HL-60 (cell line): ENCODE results near the gene TANK.

Experiments
- DNase-seq, 2 experiments: peaks; one replicate each; pipeline ENCODE4 v3.0.0-alpha.2; 2010 to 2020; ENCODE audit warnings: low read depth in 1 of 2, low spot score in 1 of 2
- H3K27ac ChIP-seq: fragments of 250-450 bp; sonication (Bioruptor Pico); replicated peaks from 2 replicates; pipeline ENCODE4 v1.5.1; 2020; ENCODE audit warnings: mild to moderate bottlenecking, moderate library complexity
- H3K27me3 ChIP-seq: fragments of 250-450 bp; sonication (Bioruptor Pico); 2 replicates; pipeline ENCODE4 v1.5.1; 2021; ENCODE audit warnings: mild to moderate bottlenecking, moderate library complexity; ENCODE audit not compliant: insufficient read depth, poor library complexity, severe bottlenecking
- H3K4me3 ChIP-seq: replicated peaks from 2 replicates; pipeline ENCODE4 v1.5.1; 2011; ENCODE audit warnings: mild to moderate bottlenecking, control low read depth, low read length; ENCODE audit not compliant: insufficient read depth
- CTCF ChIP-seq: IDR thresholded peaks from one replicate; pipeline ENCODE4 v1.5.1; 2011; ENCODE audit warnings: low read length, control low read depth, inconsistent platforms; ENCODE audit not compliant: insufficient read depth
- GABPA ChIP-seq: IDR thresholded peaks from 2 replicates; pipeline ENCODE4 v1.6.1; 2012; ENCODE audit warnings: low read depth
- POLR2AphosphoS5 ChIP-seq: IDR thresholded peaks from 2 replicates; pipeline ENCODE4 v1.6.1; 2012; ENCODE audit warnings: low read depth
- REST ChIP-seq: IDR thresholded peaks from 2 replicates; pipeline ENCODE4 v1.6.1; 2012; ENCODE audit warnings: low read depth; ENCODE audit not compliant: insufficient replicate concordance
- SPI1 ChIP-seq: IDR thresholded peaks from 2 replicates; pipeline ENCODE4 v1.6.1; 2012; ENCODE audit warnings: low read depth, mild to moderate bottlenecking, borderline replicate concordance

TANK gene

DNA sequence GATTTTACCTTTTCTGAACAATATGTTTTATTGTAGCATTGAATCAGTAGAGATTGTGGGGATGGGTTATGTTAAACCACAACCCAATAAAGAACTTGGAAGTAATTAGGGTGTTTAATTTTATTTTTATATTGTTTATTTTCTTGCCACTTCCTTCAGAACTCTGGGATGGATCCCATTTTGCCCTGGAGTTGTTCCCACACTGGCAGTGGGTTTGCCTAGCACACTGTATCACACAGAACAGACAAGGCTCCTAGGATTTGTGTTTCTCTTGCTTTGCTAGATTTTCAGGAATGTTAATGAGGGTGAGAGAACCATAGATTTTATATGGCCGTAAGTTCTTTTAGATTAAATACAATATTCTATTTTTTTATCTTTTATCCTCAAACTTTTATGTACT is 59.0 kb downstream of the TANK start:
- TF ChIP-seq CTCF (no peak), POLR2AphosphoS5 (no peak), GABPA (no peak), SPI1 (no peak), REST (no peak)
- H3K27me3 ChIP-seq: no peaks in the 10 kb centered on the region
- DNase-seq: no peak
- H3K27ac ChIP-seq: no peak overlapping the region
- H3K4me3 ChIP-seq: no peak overlapping the region

GRCh38 chr2:161223139-161223732 is 63.0 kb downstream of the TANK start:
- no peaks in the 10 kb centered on the region for H3K27me3 ChIP-seq
- no peak overlapping the region for H3K4me3 ChIP-seq
- no peak for TF ChIP-seq SPI1
- no peak for TF ChIP-seq GABPA
- TF ChIP-seq CTCF: no peak
- no peak for TF ChIP-seq POLR2AphosphoS5
- no peak for TF ChIP-seq REST
- no peak overlapping the region for H3K27ac ChIP-seq
- DNase-seq: peak in 1 of 2 experiments; percentile 3

GRCh38 chr2:161228511-161229240 is 68.4 kb downstream of the TANK start:
- DNase-seq: peak in 1 of 2 experiments; percentile 15
- Histone ChIP-seq H3K4me3 (no peak overlapping the region), H3K27ac (no peak overlapping the region), H3K27me3 (no peaks in the 10 kb centered on the region)
- no peak for TF ChIP-seq REST
- no peak for TF ChIP-seq SPI1
- TF ChIP-seq POLR2AphosphoS5: no peak
- no peak for TF ChIP-seq CTCF
- no peak for TF ChIP-seq GABPA
